GM23338 (cell line): ENCODE measurements around the gene GABBR1. TPM values are rescaled to one million over a fixed set of nuclear protein-coding genes. Genes with fewer than 3 reads are reported as not detected.

Source experiments
- ATAC-seq: fragments of 200-7000 bp; cut with Tn5 transposase; 3 replicates; pipeline ENCODE4 v1.9.1; 2020
- DNase-seq: peaks from one replicate; pipeline ENCODE4 v3.0.0-alpha.2; 2015; ENCODE audit warnings: low spot score
- H2AFZ ChIP-seq: fragments of 200-600 bp; sonication (generic); 2 replicates; pipeline ENCODE4 v1.8.0; 2016; ENCODE audit warnings: antibody characterized with exemption, mild to moderate bottlenecking, moderate library complexity
- H3F3A ChIP-seq: fragments of 200-600 bp; sonication (generic); replicated peaks from 2 replicates; pipeline ENCODE4 v1.8.0; 2017; ENCODE audit warnings: antibody characterized with exemption, mixed run types, low read depth
- H3K27ac ChIP-seq: fragments of 200-600 bp; sonication (generic); 2 replicates; pipeline ENCODE4 v1.6.1; 2016; ENCODE audit warnings: low read depth
- H3K27me3 ChIP-seq: fragments of 200-600 bp; sonication (generic); 2 replicates; pipeline ENCODE4 v1.8.0; 2016; ENCODE audit warnings: mild to moderate bottlenecking, mixed run types, moderate library complexity; ENCODE audit not compliant: insufficient read depth
- H3K36me3 ChIP-seq: fragments of 200-600 bp; sonication (generic); 2 replicates; pipeline ENCODE4 v1.8.0; 2016; ENCODE audit warnings: mild to moderate bottlenecking; ENCODE audit not compliant: insufficient read depth
- H3K4me1 ChIP-seq: fragments of 200-600 bp; sonication (generic); 2 replicates; pipeline ENCODE4 v1.8.0; 2016; ENCODE audit warnings: mild to moderate bottlenecking, moderate library complexity; ENCODE audit not compliant: insufficient read depth
- H3K4me2 ChIP-seq: fragments of 200-600 bp; sonication (generic); 2 replicates; pipeline ENCODE4 v1.7.1; 2017; ENCODE audit warnings: mixed run types
- H3K4me3 ChIP-seq: fragments of 200-600 bp; sonication (generic); 2 replicates; pipeline ENCODE4 v1.6.1; 2016; ENCODE audit warnings: mixed run types
- H3K79me2 ChIP-seq: fragments of 200-600 bp; sonication (generic); replicated peaks from 2 replicates; pipeline ENCODE4 v1.8.0; 2017; ENCODE audit warnings: mild to moderate bottlenecking; ENCODE audit not compliant: insufficient read depth
- H3K9me2 ChIP-seq: fragments of 200-600 bp; sonication (generic); 2 replicates; pipeline ENCODE4 v1.8.0; 2017; ENCODE audit not compliant: insufficient read depth
- H4K20me1 ChIP-seq: fragments of 200-600 bp; sonication (generic); replicated peaks from 2 replicates; pipeline ENCODE4 v1.8.0; 2017; ENCODE audit warnings: mild to moderate bottlenecking; ENCODE audit not compliant: insufficient read depth
- H3K27ac Mint-ChIP-seq: 2 replicates; pipeline ENCODE4 v1.8.0; 2020; ENCODE audit warnings: inconsistent platforms, mild to moderate bottlenecking, moderate library complexity, mixed read lengths
- H3K27me3 Mint-ChIP-seq: 3 replicates; pipeline ENCODE4 v1.8.0; 2022; ENCODE audit warnings: low read depth, mild to moderate bottlenecking, moderate library complexity, mixed read lengths, inconsistent platforms; ENCODE audit not compliant: insufficient read depth, poor library complexity
- H3K36me3 Mint-ChIP-seq: 3 replicates; pipeline ENCODE4 v1.8.0; 2021; ENCODE audit warnings: low read depth, mild to moderate bottlenecking, inconsistent platforms, moderate library complexity, mixed read lengths
- H3K4me1 Mint-ChIP-seq: 3 replicates; pipeline ENCODE4 v1.8.0; 2020; ENCODE audit warnings: mild to moderate bottlenecking, inconsistent platforms, mixed read lengths
- H3K4me3 Mint-ChIP-seq: 3 replicates; pipeline ENCODE4 v1.8.0; 2021; ENCODE audit warnings: moderate library complexity, mild to moderate bottlenecking, inconsistent platforms, mixed read lengths
- H3K9me3 Mint-ChIP-seq: 3 replicates; pipeline ENCODE4 v1.8.0; 2020; ENCODE audit warnings: moderate library complexity, mild to moderate bottlenecking, inconsistent platforms, mixed read lengths
- CREB1 ChIP-seq: fragments of 250-450 bp; sonication (Bioruptor Pico); IDR thresholded peaks from 2 replicates; pipeline ENCODE4 v1.5.0; 2020; ENCODE audit warnings: low read depth, mild to moderate bottlenecking, moderate library complexity
- CTCF ChIP-seq, 2 experiments: fragments of 200-600 bp in 1 of 2; sonication (generic) in 1 of 2; conservative IDR thresholded peaks; 2 replicates each; pipeline versions ENCODE4 v1.5.1 to v1.6.1; 2016 to 2017; ENCODE audit warnings: antibody characterized with exemption in 2 of 2, low read depth in 2 of 2, mild to moderate bottlenecking in 2 of 2, moderate library complexity in 1 of 2
- EZH2 ChIP-seq: fragments of 200-600 bp; sonication (generic); IDR thresholded peaks from one replicate; pipeline ENCODE4 v1.8.0; 2017; ENCODE audit warnings: antibody characterized with exemption, mild to moderate bottlenecking, low read depth; ENCODE audit not compliant: unreplicated experiment
- EZH2phosphoT487 ChIP-seq: fragments of 200-600 bp; sonication (generic); IDR thresholded peaks from one replicate; pipeline ENCODE4 v1.8.1; 2018; ENCODE audit warnings: antibody characterized with exemption; ENCODE audit not compliant: unreplicated experiment
- JUNB ChIP-seq: IDR thresholded peaks from one replicate; pipeline ENCODE4 v1.6.1; 2016; ENCODE audit warnings: antibody characterized with exemption; ENCODE audit not compliant: unreplicated experiment
- NANOG ChIP-seq: IDR thresholded peaks from 2 replicates; pipeline ENCODE4 v1.6.1; 2016; ENCODE audit warnings: antibody characterized with exemption, borderline replicate concordance
- POLR2AphosphoS5 ChIP-seq: IDR thresholded peaks from 2 replicates; pipeline ENCODE4 v1.6.1; 2016; ENCODE audit warnings: antibody characterized with exemption, low read depth
- STAT1 ChIP-seq: IDR thresholded peaks from one replicate; pipeline ENCODE4 v1.6.1; 2016; ENCODE audit warnings: antibody characterized with exemption; ENCODE audit not compliant: unreplicated experiment
- ZNF114 ChIP-seq: fragments of 250-450 bp; sonication (Bioruptor Pico); IDR thresholded peaks from 2 replicates; pipeline ENCODE4 v1.5.0; 2020; ENCODE audit warnings: mild to moderate bottlenecking, moderate library complexity
- ZNF331 ChIP-seq: fragments of 250-450 bp; sonication (Bioruptor Pico); IDR thresholded peaks from 2 replicates; pipeline ENCODE4 v1.5.0; 2020; ENCODE audit warnings: low read depth, mild to moderate bottlenecking, moderate library complexity
- polyA plus RNA-seq: library from polyadenylated mRNA; unstranded; fragments of >200 nt; fragmentation: Nextera tagmentation; extraction: Ambion mirVana; gene quantifications from 2 replicates; pipeline ENCODE4 v1.2.1, GENCODE V29; 2016
- total RNA-seq: library from RNA; depleted of rRNA; stranded (reverse); fragments of >200 nt; shearing (Covaris generic); gene quantifications from 2 replicates; pipeline ENCODE4 v1.2.3, GENCODE V29; 2014
- TF ChIP-seq, protein P1 (sequence below): fragments of 250-450 bp; sonication (Bioruptor Pico); IDR thresholded peaks from 2 replicates; pipeline ENCODE4 v1.5.0; 2020; ENCODE audit warnings: mild to moderate bottlenecking, moderate library complexity
- TF ChIP-seq, protein P2 (sequence below): IDR thresholded peaks from 2 replicates; pipeline ENCODE4 v1.6.1; 2016; ENCODE audit warnings: antibody characterized with exemption
- TF ChIP-seq, protein P3 (sequence below): IDR thresholded peaks from one replicate; pipeline ENCODE4 v1.6.1; 2018; ENCODE audit warnings: antibody characterized with exemption; ENCODE audit not compliant: unreplicated experiment

Gene GABBR1
- total and polyA plus RNA-seq, 2 experiments from 2014 or later = 42.8 to 78.9 TPM

- DNase-seq (no peak), ATAC-seq (no peak)
- peaks cover 9% of the 10 kb centered on the region for H3K27me3 ChIP-seq
- no peaks in the 10 kb centered on the region for H3K36me3 ChIP-seq
- H2AFZ ChIP-seq = no peak overlapping the region
- H3K4me2 ChIP-seq = no peak overlapping the region
- no peak overlapping the region for H3K27ac ChIP-seq
- no peak for TF ChIP-seq POLR2AphosphoS5
- TF ChIP-seq, protein P1, sequence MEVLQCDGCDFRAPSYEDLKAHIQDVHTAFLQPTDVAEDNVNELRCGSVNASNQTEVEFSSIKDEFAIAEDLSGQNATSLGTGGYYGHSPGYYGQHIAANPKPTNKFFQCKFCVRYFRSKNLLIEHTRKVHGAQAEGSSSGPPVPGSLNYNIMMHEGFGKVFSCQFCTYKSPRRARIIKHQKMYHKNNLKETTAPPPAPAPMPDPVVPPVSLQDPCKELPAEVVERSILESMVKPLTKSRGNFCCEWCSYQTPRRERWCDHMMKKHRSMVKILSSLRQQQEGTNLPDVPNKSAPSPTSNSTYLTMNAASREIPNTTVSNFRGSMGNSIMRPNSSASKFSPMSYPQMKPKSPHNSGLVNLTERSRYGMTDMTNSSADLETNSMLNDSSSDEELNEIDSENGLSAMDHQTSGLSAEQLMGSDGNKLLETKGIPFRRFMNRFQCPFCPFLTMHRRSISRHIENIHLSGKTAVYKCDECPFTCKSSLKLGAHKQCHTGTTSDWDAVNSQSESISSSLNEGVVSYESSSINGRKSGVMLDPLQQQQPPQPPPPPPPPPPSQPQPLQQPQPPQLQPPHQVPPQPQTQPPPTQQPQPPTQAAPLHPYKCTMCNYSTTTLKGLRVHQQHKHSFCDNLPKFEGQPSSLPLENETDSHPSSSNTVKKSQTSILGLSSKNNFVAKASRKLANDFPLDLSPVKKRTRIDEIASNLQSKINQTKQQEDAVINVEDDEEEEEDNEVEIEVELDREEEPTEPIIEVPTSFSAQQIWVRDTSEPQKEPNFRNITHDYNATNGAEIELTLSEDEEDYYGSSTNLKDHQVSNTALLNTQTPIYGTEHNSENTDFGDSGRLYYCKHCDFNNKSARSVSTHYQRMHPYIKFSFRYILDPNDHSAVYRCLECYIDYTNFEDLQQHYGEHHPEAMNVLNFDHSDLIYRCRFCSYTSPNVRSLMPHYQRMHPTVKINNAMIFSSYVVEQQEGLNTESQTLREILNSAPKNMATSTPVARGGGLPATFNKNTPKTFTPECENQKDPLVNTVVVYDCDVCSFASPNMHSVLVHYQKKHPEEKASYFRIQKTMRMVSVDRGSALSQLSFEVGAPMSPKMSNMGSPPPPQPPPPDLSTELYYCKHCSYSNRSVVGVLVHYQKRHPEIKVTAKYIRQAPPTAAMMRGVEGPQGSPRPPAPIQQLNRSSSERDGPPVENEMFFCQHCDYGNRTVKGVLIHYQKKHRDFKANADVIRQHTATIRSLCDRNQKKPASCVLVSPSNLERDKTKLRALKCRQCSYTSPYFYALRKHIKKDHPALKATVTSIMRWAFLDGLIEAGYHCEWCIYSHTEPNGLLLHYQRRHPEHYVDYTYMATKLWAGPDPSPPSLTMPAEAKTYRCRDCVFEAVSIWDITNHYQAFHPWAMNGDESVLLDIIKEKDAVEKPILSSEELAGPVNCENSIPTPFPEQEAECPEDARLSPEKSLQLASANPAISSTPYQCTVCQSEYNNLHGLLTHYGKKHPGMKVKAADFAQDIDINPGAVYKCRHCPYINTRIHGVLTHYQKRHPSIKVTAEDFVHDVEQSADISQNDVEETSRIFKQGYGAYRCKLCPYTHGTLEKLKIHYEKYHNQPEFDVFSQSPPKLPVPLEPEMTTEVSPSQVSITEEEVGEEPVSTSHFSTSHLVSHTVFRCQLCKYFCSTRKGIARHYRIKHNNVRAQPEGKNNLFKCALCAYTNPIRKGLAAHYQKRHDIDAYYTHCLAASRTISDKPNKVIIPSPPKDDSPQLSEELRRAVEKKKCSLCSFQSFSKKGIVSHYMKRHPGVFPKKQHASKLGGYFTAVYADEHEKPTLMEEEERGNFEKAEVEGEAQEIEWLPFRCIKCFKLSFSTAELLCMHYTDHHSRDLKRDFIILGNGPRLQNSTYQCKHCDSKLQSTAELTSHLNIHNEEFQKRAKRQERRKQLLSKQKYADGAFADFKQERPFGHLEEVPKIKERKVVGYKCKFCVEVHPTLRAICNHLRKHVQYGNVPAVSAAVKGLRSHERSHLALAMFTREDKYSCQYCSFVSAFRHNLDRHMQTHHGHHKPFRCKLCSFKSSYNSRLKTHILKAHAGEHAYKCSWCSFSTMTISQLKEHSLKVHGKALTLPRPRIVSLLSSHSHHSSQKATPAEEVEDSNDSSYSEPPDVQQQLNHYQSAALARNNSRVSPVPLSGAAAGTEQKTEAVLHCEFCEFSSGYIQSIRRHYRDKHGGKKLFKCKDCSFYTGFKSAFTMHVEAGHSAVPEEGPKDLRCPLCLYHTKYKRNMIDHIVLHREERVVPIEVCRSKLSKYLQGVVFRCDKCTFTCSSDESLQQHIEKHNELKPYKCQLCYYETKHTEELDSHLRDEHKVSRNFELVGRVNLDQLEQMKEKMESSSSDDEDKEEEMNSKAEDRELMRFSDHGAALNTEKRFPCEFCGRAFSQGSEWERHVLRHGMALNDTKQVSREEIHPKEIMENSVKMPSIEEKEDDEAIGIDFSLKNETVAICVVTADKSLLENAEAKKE (CRISPR knock-in tag) = no peak
- no peak for TF ChIP-seq NANOG
- TF ChIP-seq EZH2phosphoT487 = no peak
- TF ChIP-seq, protein P2, sequence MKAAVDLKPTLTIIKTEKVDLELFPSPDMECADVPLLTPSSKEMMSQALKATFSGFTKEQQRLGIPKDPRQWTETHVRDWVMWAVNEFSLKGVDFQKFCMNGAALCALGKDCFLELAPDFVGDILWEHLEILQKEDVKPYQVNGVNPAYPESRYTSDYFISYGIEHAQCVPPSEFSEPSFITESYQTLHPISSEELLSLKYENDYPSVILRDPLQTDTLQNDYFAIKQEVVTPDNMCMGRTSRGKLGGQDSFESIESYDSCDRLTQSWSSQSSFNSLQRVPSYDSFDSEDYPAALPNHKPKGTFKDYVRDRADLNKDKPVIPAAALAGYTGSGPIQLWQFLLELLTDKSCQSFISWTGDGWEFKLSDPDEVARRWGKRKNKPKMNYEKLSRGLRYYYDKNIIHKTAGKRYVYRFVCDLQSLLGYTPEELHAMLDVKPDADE = no peak
- TF ChIP-seq CTCF (conservative IDR thresholded peaks at IDR 0.05; ENCODE audit: low read depth in 2 of 2) = no peak
- no peak for TF ChIP-seq CREB1 (CRISPR knock-in tag)
- TF ChIP-seq, protein P3, sequence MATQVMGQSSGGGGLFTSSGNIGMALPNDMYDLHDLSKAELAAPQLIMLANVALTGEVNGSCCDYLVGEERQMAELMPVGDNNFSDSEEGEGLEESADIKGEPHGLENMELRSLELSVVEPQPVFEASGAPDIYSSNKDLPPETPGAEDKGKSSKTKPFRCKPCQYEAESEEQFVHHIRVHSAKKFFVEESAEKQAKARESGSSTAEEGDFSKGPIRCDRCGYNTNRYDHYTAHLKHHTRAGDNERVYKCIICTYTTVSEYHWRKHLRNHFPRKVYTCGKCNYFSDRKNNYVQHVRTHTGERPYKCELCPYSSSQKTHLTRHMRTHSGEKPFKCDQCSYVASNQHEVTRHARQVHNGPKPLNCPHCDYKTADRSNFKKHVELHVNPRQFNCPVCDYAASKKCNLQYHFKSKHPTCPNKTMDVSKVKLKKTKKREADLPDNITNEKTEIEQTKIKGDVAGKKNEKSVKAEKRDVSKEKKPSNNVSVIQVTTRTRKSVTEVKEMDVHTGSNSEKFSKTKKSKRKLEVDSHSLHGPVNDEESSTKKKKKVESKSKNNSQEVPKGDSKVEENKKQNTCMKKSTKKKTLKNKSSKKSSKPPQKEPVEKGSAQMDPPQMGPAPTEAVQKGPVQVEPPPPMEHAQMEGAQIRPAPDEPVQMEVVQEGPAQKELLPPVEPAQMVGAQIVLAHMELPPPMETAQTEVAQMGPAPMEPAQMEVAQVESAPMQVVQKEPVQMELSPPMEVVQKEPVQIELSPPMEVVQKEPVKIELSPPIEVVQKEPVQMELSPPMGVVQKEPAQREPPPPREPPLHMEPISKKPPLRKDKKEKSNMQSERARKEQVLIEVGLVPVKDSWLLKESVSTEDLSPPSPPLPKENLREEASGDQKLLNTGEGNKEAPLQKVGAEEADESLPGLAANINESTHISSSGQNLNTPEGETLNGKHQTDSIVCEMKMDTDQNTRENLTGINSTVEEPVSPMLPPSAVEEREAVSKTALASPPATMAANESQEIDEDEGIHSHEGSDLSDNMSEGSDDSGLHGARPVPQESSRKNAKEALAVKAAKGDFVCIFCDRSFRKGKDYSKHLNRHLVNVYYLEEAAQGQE = no peak
- no peak for TF ChIP-seq ZNF114
- TF ChIP-seq STAT1 = no peak
- no peak for TF ChIP-seq EZH2
- no peak for TF ChIP-seq ZNF331 (CRISPR knock-in tag)
- no peak for TF ChIP-seq JUNB
- H3K4me1 ChIP-seq = no peaks in the 10 kb centered on the region
- Mint-ChIP-seq H3K9me3 (no peaks in the 10 kb centered on the region), H3K4me3 (no peak overlapping the region), H3K27ac (no peak overlapping the region), H3K27me3 (peaks cover 2% of the 10 kb centered on the region), H3K36me3 (no peaks in the 10 kb centered on the region), H3K4me1 (no peaks in the 10 kb centered on the region; the same call in 2 of the 3 replicates)
- no peak overlapping the region for H3K4me3 ChIP-seq
- 0 out of 2 replicates have a peak, but pooled peaks cover 4% of the 10 kb centered on the region for H3K9me2 ChIP-seq
- no peaks in the 10 kb centered on the region for H4K20me1 ChIP-seq
- no peaks in the 10 kb centered on the region for H3F3A ChIP-seq
- H3K79me2 ChIP-seq = no peaks in the 10 kb centered on the region
Measured at GRCh38 chr6:29547573-29547972, 85.4 kb downstream of the GABBR1 start.
